Nephron (organoid): ENCODE measurements around the gene WRNIP1.
A peak's percentile ranks its signal among the peaks of the same experiment; 100 is the strongest.

Experiments used
- H3K27ac Mint-ChIP-seq, 3 experiments: 2 replicates each; pipeline ENCODE4 v1.8.0; 2020; ENCODE audit warnings: mixed read lengths in 3 of 3, mild to moderate bottlenecking in 2 of 3, moderate library complexity in 1 of 3
- H3K27me3 Mint-ChIP-seq: 2 replicates; pipeline ENCODE4 v1.8.0; 2021; ENCODE audit warnings: low read depth, mild to moderate bottlenecking, moderate library complexity, mixed read lengths
- H3K36me3 Mint-ChIP-seq: 2 replicates; pipeline ENCODE4 v1.8.0; 2020; ENCODE audit warnings: low read depth, mixed read lengths
- H3K4me1 Mint-ChIP-seq: 2 replicates; pipeline ENCODE4 v1.8.0; 2020; ENCODE audit warnings: mixed read lengths
- H3K4me3 Mint-ChIP-seq, 3 experiments: 2 replicates each; pipeline ENCODE4 v1.8.0; 2020; ENCODE audit warnings: mild to moderate bottlenecking in 3 of 3, mixed read lengths in 3 of 3, moderate library complexity in 2 of 3
- H3K9me3 Mint-ChIP-seq: 2 replicates; pipeline ENCODE4 v1.8.0; 2020; ENCODE audit warnings: mixed read lengths
- CTCF ChIP-seq, 3 experiments: fragments of 200-600 bp; sonication (generic); IDR thresholded peaks; one replicate each; pipeline ENCODE4 v1.5.0; 2021; ENCODE audit warnings: antibody characterized with exemption in 3 of 3; ENCODE audit not compliant: unreplicated experiment in 3 of 3

Gene WRNIP1

GRCh38 chr6:2793534-2794151 is 28.4 kb downstream of the WRNIP1 start:
- Mint-ChIP-seq H3K4me3 (no peak overlapping the region), H3K27ac (peak overlapping the region in 1 of 3 experiments; percentile 4), H3K4me1 (peaks cover 61% of the 10 kb centered on the region)

GRCh38 chr6:2794171-2794730 is 29.1 kb downstream of the WRNIP1 start:
- Mint-ChIP-seq H3K27ac (no peak overlapping the region), H3K4me3 (no peak overlapping the region), H3K27me3 (no peaks in the 10 kb centered on the region), H3K9me3 (no peaks in the 10 kb centered on the region), H3K4me1 (peaks cover 62% of the 10 kb centered on the region), H3K36me3 (peaks cover 7% of the 10 kb centered on the region)
- TF ChIP-seq CTCF (IDR thresholded peaks at IDR 0.05; ENCODE audit: unreplicated experiment in 3 of 3) = no peak

More at GRCh38 chr6:2793534-2794151, 28.4 kb downstream of the WRNIP1 start:
- TF ChIP-seq CTCF (IDR thresholded peaks at IDR 0.05; ENCODE audit: unreplicated experiment in 3 of 3) = no peak
- no peaks in the 10 kb centered on the region for H3K27me3 Mint-ChIP-seq
- H3K9me3 Mint-ChIP-seq = no peaks in the 10 kb centered on the region
- H3K36me3 Mint-ChIP-seq = peaks cover 7% of the 10 kb centered on the region

- no peaks in the 10 kb centered on the region for H3K27me3 Mint-ChIP-seq
- no peak for TF ChIP-seq CTCF (IDR thresholded peaks at IDR 0.05; ENCODE audit: unreplicated experiment in 3 of 3)
- no peak overlapping the region for H3K27ac Mint-ChIP-seq
- H3K36me3 Mint-ChIP-seq = peaks cover 7% of the 10 kb centered on the region
- H3K9me3 Mint-ChIP-seq = no peaks in the 10 kb centered on the region
- peaks cover 62% of the 10 kb centered on the region for H3K4me1 Mint-ChIP-seq
- no peak overlapping the region for H3K4me3 Mint-ChIP-seq
These were observed 30.0 kb downstream of the WRNIP1 start for GRCh38 chr6:2795162-2795561.

GRCh38 chr6:2795956-2796355 is 30.8 kb downstream of the WRNIP1 start:
- no peak for TF ChIP-seq CTCF (IDR thresholded peaks at IDR 0.05; ENCODE audit: unreplicated experiment in 3 of 3)
- Mint-ChIP-seq H3K4me1 (peaks cover 56% of the 10 kb centered on the region), H3K27ac (peak overlapping the region in 2 of 3 experiments; percentile 10 to 43), H3K36me3 (peaks cover 7% of the 10 kb centered on the region), H3K4me3 (no peak overlapping the region), H3K27me3 (no peaks in the 10 kb centered on the region), H3K9me3 (no peaks in the 10 kb centered on the region)

- H3K4me1 Mint-ChIP-seq = peaks cover 50% of the 10 kb centered on the region
- no peaks in the 10 kb centered on the region for H3K9me3 Mint-ChIP-seq
- H3K27me3 Mint-ChIP-seq = no peaks in the 10 kb centered on the region
- H3K27ac Mint-ChIP-seq = peak overlapping the region in 2 of 3 experiments; percentile 38 to 70
- no peak overlapping the region for H3K4me3 Mint-ChIP-seq
- no peak for TF ChIP-seq CTCF (IDR thresholded peaks at IDR 0.05; ENCODE audit: unreplicated experiment in 3 of 3)
- H3K36me3 Mint-ChIP-seq = peaks cover 7% of the 10 kb centered on the region
These were observed 31.7 kb downstream of the WRNIP1 start for GRCh38 chr6:2796861-2797260.

GRCh38 chr6:2797564-2798031 is 32.4 kb downstream of the WRNIP1 start:
- H3K4me1 Mint-ChIP-seq = peaks cover 48% of the 10 kb centered on the region
- peaks cover 7% of the 10 kb centered on the region for H3K36me3 Mint-ChIP-seq
- no peaks in the 10 kb centered on the region for H3K9me3 Mint-ChIP-seq
- no peak for TF ChIP-seq CTCF (IDR thresholded peaks at IDR 0.05; ENCODE audit: unreplicated experiment in 3 of 3)
- peak overlapping the region in 1 of 3 experiments; percentile 50 for H3K4me3 Mint-ChIP-seq
- peak overlapping the region; percentile 27 to 64 (median 44) for H3K27ac Mint-ChIP-seq
- H3K27me3 Mint-ChIP-seq = no peaks in the 10 kb centered on the region
